Kasumi-1 (cell line): ENCODE measurements around the gene MEGF6.

Experiments
- DNase-seq, 2 experiments: peaks; one replicate each; lab custom pipeline; 2025; lab: John Stamatoyannopoulos, UW

Gene MEGF6, protein sequence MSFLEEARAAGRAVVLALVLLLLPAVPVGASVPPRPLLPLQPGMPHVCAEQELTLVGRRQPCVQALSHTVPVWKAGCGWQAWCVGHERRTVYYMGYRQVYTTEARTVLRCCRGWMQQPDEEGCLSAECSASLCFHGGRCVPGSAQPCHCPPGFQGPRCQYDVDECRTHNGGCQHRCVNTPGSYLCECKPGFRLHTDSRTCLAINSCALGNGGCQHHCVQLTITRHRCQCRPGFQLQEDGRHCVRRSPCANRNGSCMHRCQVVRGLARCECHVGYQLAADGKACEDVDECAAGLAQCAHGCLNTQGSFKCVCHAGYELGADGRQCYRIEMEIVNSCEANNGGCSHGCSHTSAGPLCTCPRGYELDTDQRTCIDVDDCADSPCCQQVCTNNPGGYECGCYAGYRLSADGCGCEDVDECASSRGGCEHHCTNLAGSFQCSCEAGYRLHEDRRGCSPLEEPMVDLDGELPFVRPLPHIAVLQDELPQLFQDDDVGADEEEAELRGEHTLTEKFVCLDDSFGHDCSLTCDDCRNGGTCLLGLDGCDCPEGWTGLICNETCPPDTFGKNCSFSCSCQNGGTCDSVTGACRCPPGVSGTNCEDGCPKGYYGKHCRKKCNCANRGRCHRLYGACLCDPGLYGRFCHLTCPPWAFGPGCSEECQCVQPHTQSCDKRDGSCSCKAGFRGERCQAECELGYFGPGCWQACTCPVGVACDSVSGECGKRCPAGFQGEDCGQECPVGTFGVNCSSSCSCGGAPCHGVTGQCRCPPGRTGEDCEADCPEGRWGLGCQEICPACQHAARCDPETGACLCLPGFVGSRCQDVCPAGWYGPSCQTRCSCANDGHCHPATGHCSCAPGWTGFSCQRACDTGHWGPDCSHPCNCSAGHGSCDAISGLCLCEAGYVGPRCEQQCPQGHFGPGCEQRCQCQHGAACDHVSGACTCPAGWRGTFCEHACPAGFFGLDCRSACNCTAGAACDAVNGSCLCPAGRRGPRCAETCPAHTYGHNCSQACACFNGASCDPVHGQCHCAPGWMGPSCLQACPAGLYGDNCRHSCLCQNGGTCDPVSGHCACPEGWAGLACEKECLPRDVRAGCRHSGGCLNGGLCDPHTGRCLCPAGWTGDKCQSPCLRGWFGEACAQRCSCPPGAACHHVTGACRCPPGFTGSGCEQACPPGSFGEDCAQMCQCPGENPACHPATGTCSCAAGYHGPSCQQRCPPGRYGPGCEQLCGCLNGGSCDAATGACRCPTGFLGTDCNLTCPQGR (N-terminal part only)

GRCh38 chr1:3611170-3612019 is at the start of gene MEGF6:
Gene MEGF6 (minus strand): TSS chr1:3611508. CDS start chr1:3611268, 240 bp downstream.
- peak; percentile 87 to 91 for DNase-seq

DNA sequence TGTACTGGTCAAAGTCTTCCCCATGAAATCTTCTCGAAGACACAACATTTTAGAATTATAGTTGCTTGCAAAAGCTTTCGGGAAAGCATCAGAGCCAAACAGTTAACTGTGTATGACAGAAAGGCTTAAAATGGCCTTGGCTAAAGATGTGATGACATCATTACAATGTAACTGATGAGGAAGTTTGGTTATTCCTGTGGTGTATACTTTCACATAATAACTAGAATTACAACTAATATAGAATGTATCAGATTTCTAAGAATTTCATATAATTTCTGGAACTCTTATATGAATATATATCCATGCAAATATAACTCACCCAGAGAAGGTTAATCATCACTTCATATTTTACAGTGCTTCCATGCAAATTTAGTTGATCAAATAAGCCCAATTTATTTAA is 49.4 kb upstream of the MEGF6 start:
- DNase-seq: no peak

- no peak for DNase-seq
These were observed 47.8 kb upstream of the MEGF6 start for GRCh38 chr1:3659093-3659492.

GRCh38 chr1:3658231-3658615 is 46.9 kb upstream of the MEGF6 start:
- no peak for DNase-seq

DNA sequence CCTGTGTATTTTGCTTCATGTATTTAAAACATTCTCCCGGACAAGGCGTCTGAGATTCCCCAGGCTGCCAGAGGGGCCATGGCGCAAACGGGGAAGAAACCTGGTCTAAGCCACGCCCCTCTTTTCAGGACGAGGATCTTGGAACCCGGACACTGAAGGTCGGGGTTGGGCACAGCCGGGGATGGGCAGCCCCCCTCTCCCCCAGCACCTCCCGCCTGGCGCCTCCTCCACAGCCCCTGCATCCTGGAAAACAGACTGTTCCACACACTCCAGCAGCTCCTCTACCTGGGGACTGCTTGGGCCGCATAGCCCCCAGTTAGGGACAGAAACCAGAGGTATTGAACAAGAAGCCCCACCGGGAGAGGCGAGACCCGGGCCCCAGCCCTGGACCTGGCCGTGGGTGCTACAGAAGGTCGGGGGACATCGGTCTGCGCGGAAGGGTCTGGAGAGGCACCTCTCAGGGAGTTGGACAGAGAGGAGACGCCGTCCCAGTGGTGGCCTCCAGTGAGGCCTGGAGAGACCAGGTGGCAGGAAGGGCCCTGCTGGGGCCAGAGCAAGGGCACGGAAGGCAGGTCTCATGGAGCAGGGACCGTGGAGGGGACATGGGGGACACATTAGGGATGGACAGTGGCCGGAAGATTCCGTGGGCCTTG is 46.4 kb upstream of the MEGF6 start:
- DNase-seq: no peak

- no peak for DNase-seq
These were observed 45.8 kb upstream of the MEGF6 start for GRCh38 chr1:3657096-3657475.

DNA sequence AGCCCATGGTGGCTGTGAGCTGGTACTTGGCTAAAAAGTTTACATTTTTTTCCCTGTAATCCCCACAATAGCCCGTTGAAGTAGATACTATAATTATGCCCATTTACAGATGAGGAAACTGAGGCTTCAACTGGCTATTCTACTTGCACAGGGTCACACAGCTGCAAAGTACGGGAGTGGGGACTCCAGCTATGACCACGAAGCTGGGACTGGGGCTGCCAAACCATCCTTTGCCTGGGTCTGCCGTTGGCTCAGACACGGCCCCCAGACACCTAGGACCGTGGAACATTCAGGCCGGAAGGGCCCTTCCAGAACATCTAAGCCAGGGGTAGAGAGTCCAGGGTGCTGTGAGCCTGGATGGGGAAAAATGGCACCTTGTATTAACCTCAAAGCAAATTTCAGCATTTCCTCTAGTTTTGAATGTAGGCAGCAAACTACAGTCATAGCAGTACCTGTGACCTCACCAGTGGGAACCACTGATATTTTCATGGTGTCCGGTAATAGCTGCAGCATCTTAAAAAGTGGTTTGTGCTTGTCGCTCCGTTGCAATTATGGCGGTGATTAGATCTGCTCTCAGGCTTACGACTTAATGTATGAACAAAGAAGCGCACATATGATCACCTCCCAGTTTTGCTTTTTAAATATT is 45.3 kb upstream of the MEGF6 start:
- DNase-seq: no peak

DNA sequence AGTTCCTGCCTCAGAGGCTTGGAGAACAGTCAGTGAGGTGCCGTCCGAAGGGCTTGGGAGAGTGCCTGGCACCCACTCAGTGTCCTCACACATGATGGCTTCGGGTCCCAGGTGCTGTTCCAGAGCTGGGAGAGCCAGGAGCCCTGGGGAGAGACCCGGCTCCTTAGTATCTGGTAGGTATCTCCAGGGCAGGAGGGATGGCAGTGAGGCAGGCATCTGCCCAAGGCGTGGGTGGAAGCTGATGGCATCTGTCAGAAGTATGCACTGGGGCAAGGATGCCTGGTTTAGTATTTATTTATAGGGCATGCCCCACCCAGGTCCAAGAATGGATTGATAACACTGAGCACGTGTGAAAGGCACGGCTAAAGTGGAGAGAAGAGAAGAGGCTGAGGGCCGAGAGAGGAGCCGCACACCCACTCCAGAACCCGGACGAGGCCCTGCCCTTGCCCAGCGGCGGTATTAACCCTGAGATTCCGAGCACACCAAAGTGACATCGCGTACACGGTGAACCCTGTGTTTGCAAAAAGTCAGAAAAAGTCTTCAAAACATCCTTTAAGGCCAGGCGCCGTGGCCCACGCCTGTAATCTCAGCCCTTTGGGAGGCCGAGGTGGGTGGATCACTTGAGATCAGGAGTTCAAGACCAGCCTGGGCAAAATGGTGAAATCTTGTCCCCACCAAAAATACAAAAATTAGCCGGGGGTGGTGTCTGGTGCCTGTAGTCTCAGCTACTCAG is 43.4 kb upstream of the MEGF6 start:
- DNase-seq: no peak

DNA sequence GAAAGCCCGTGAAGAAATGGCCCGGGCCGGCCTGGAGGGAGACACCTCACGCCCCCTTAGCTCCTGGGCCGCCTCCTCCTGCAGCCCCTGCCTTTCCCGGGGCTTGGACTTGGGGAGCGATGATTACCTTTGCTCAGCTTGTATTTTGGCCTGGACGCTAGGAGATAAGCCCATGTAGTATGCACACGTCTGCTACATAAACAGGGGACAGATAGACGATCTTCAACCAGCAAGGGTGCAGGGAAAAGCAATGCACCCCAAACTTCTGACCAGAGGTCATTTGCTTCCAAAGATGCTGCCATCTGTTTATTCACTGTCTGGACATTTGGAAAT is 41.9 kb upstream of the MEGF6 start:
- no peak for DNase-seq

DNA sequence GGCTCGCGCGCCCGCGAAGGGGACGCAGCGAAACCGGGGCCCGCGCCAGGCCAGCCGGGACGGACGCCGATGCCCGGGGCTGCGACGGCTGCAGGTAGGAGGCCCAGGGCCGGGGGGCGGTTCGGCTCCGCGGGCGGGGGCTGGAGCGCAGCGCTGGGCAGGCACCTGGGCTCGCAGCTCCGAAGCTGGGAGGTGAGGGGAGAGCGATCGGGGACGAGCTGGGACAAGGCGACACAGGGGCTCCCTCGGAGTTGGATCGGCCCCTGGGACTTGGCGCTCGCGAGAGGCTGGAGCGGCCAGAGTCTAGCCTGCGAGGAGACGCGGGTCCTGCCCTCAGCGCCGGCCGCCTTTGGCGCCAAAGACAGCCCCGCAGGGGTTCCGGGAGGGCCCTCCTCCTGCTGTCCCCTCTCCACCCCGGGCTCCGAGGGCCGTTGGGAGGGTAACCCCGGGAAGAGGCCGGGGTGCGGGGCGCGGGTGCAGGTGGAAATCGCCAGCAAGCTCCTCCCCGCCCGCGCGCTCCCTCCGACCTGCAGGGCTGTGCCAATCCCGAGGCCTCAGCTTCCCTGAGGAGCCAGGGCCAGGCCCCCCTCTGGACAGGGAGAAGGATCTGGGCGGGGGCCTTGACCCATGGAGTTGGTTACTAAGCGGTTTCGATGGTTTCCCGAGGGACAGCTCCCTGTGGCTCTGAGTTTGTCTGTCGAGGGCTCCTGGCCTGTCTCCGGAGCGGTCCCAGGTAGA is 41.4 kb upstream of the MEGF6 start:
- DNase-seq: no peak

GRCh38 chr1:3651930-3652547 is 40.7 kb upstream of the MEGF6 start, which contains the start of gene TP73:
Gene TP73 (plus strand): TSS chr1:3652516. CDS start chr1:3682366, 29,850 bp downstream.
- no peak for DNase-seq

GRCh38 chr1:3651026-3651929 is 40.0 kb upstream of the MEGF6 start:
- DNase-seq: no peak

- no peak for DNase-seq
These were observed 39.1 kb upstream of the MEGF6 start for GRCh38 chr1:3650248-3651025.

GRCh38 chr1:3649342-3650247 is 38.3 kb upstream of the MEGF6 start, which contains the start of gene WRAP73:
Gene WRAP73 (minus strand): TSS chr1:3650103. CDS start chr1:3649999, 104 bp downstream.
- peak; percentile 86 to 88 for DNase-seq

DNA sequence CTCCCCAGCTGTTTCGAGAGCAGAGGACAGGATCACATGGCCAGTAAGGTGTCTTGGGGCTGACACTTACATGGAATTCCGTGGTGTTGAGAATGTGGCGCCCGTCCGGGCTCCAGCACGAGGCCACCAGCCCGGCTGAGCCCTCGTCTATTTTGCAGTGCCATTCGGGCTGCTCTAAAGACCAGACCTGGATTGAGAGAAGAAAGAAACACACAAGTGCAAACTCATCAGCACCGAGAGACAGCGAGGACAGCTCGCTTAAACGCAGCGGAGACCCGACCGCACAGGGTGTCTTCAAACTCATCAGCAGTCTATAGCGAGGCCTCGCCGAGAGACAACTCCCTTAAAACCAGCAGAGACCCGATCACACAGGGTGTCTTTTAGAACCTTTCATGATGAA is 35.3 kb upstream of the MEGF6 start:
- no peak for DNase-seq
